Thyroid gland (tissue), 4 donors: ENCODE results near the gene PSMD1.

Experiments used
- POLR2A ChIP-seq, 2 donors: fragments of 450-650 bp; IDR thresholded peaks; one replicate each; pipeline ENCODE4 v1.6.1; 2017; ENCODE audit warnings: antibody characterized with exemption in 2 of 2, mild to moderate bottlenecking in 2 of 2, moderate library complexity in 1 of 2
- TF ChIP-seq, protein P1 (sequence below), 6 experiments: fragments of 200-600 bp in 3 of 6; fragments of 450-650 bp in 3 of 6; sonication (generic) in 3 of 6; IDR thresholded peaks; one replicate each; pipeline ENCODE4 v1.5.1; 2016 to 2019; ENCODE audit warnings: antibody characterized with exemption in 6 of 6, mild to moderate bottlenecking in 2 of 6, inconsistent platforms in 1 of 6, moderate library complexity in 1 of 6

DNA sequence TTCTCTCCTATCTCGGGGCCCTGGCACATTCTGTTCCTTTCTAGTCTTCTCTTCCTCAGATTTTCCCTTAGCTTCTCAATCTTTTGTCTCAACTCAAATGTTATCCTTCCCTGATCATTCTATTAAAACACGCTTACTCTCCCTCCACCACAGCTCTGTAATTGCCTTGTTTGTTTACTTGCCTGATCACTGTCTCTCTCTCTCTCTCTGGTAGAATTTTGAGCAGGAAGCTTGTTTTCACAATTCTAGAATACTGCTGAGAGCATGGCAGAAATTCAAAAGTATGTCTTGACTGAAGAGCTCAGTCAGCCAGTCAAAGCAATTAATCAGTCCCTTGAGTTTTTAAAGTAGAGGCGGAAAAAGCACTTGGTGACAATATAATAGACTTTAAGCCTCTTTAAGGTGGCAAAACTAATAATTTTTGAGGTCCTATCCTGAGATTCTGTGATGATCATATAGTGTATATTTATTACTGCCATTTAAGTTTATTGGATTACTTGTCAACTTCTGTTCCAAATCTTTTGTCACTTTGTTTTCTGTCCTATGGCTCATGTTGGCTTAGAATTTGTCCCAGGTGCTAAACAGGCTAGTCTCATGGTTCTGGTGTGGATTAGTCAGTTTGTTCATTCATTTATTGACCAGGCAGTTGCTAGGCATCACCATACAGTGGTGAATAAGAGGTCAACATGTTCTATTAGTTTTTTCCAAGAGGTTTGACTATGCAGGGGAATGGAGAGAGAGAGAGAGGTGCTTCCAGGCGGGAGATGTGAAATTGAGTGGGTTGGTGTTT lies 2.3 kb downstream of the PSMD1 start:
- TF ChIP-seq, protein P1, sequence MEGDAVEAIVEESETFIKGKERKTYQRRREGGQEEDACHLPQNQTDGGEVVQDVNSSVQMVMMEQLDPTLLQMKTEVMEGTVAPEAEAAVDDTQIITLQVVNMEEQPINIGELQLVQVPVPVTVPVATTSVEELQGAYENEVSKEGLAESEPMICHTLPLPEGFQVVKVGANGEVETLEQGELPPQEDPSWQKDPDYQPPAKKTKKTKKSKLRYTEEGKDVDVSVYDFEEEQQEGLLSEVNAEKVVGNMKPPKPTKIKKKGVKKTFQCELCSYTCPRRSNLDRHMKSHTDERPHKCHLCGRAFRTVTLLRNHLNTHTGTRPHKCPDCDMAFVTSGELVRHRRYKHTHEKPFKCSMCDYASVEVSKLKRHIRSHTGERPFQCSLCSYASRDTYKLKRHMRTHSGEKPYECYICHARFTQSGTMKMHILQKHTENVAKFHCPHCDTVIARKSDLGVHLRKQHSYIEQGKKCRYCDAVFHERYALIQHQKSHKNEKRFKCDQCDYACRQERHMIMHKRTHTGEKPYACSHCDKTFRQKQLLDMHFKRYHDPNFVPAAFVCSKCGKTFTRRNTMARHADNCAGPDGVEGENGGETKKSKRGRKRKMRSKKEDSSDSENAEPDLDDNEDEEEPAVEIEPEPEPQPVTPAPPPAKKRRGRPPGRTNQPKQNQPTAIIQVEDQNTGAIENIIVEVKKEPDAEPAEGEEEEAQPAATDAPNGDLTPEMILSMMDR (IDR thresholded peaks at IDR 0.05), result no peak
- TF ChIP-seq POLR2A (IDR thresholded peaks at IDR 0.05), result no peak
